HEK293T (cell line): ENCODE measurements around the gene OR2M2.

Source experiments
- CTCF ChIA-PET: fragments of 350-600 bp; formaldehyde crosslinking; extraction: SDS; loops from one replicate; lab custom pipeline; 2021; ENCODE audit warnings: antibody characterized with exemption, inconsistent platforms; lab: Yijun Ruan, JAX
- POLR2A ChIA-PET: fragments of 350-600 bp; formaldehyde crosslinking; extraction: SDS; loops from one replicate; lab custom pipeline; 2020; ENCODE audit warnings: antibody characterized with exemption, inconsistent platforms; lab: Yijun Ruan, JAX
- DNase-seq: peaks from one replicate; pipeline ENCODE4 v3.0.0; 2012; ENCODE audit warnings: mixed read lengths; ENCODE audit errors: extremely low spot score
- ARNT ChIP-seq: fragments of 450-650 bp; IDR thresholded peaks from 2 replicates; pipeline ENCODE4 v1.6.1; 2017; ENCODE audit warnings: mild to moderate bottlenecking
- BHLHE40 ChIP-seq: fragments of 450-650 bp; IDR thresholded peaks from 2 replicates; pipeline ENCODE4 v1.6.1; 2016; ENCODE audit warnings: mild to moderate bottlenecking, moderate library complexity, borderline replicate concordance
- CTBP1 ChIP-seq: fragments of 450-650 bp; IDR thresholded peaks from 2 replicates; pipeline ENCODE4 v1.6.1; 2016; ENCODE audit warnings: borderline replicate concordance
- ELF4 ChIP-seq: fragments of 450-650 bp; IDR thresholded peaks from 2 replicates; pipeline ENCODE4 v1.6.1; 2017; ENCODE audit warnings: antibody characterized with exemption
- FOXA1 ChIP-seq: fragments of 450-650 bp; IDR thresholded peaks from 2 replicates; pipeline ENCODE4 v1.6.1; 2016; ENCODE audit warnings: mild to moderate bottlenecking
- FOXK2 ChIP-seq: fragments of 450-650 bp; IDR thresholded peaks from 2 replicates; pipeline ENCODE4 v1.6.1; 2016; ENCODE audit warnings: mild to moderate bottlenecking
- FOXM1 ChIP-seq: fragments of 450-650 bp; IDR thresholded peaks from 2 replicates; pipeline ENCODE4 v1.6.1; 2017; ENCODE audit warnings: mild to moderate bottlenecking, borderline replicate concordance
- HDGF ChIP-seq: fragments of 450-650 bp; IDR thresholded peaks from 2 replicates; pipeline ENCODE4 v1.6.1; 2017; ENCODE audit warnings: antibody characterized with exemption, borderline replicate concordance
- L3MBTL2 ChIP-seq: fragments of 450-650 bp; conservative IDR thresholded peaks from 2 replicates; pipeline ENCODE4 v1.6.1; 2016; ENCODE audit warnings: mild to moderate bottlenecking
- LEF1 ChIP-seq: fragments of 450-650 bp; IDR thresholded peaks from 2 replicates; pipeline ENCODE4 v1.6.1; 2017; ENCODE audit warnings: mild to moderate bottlenecking, borderline replicate concordance
- NFRKB ChIP-seq: fragments of 450-650 bp; IDR thresholded peaks from 2 replicates; pipeline ENCODE4 v1.6.1; 2016; ENCODE audit warnings: mild to moderate bottlenecking, moderate library complexity
- SP1 ChIP-seq: fragments of 450-650 bp; IDR thresholded peaks from 2 replicates; pipeline ENCODE4 v1.6.1; 2017
- SUZ12 ChIP-seq: fragments of 450-650 bp; IDR thresholded peaks from 2 replicates; pipeline ENCODE4 v1.6.1; 2016; ENCODE audit warnings: mild to moderate bottlenecking
- TARDBP ChIP-seq: fragments of 450-650 bp; IDR thresholded peaks from 2 replicates; pipeline ENCODE4 v1.6.1; 2016
- ZNF384 ChIP-seq: fragments of 450-650 bp; IDR thresholded peaks from 2 replicates; pipeline ENCODE4 v1.6.1; 2016
- TF ChIP-seq, protein P1 (sequence below): fragments of 450-650 bp; IDR thresholded peaks from 2 replicates; pipeline ENCODE4 v1.6.1; 2016

Gene OR2M2, protein sequence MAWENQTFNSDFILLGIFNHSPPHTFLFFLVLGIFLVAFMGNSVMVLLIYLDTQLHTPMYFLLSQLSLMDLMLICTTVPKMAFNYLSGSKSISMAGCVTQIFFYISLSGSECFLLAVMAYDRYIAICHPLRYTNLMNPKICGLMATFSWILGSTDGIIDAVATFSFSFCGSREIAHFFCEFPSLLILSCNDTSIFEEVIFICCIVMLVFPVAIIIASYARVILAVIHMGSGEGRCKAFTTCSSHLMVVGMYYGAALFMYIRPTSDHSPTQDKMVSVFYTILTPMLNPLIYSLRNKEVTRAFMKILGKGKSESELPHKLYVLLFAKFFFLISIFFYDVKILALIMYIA

DNA sequence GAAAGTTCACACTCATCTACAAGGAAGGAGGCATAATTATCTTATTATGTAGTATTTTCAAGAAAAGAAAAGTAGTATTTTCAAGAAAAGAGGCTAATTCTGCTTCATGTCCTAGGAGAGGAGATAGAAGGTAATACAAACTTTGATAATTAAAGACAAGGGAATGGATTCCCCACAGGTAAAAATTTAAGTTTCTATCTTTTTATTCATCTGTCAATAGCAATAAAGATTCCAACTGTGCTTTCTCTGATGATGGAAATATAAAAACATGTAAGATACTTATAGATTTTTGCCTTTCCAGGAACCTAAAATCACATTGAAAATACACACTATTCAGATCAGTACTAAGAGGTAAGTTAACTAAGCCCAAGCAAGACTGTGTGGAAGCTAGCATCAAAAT is at the start of gene OR2M2:
OR2M2 (plus strand) TSS at position 301 of the 400 bp plus-strand sequence. CDS start 5,165 bp downstream, outside the sequence.
- no peak for DNase-seq
- ChIA-PET CTCF (no interaction called here), POLR2A (no interaction called here)
- TF ChIP-seq, protein P1, sequence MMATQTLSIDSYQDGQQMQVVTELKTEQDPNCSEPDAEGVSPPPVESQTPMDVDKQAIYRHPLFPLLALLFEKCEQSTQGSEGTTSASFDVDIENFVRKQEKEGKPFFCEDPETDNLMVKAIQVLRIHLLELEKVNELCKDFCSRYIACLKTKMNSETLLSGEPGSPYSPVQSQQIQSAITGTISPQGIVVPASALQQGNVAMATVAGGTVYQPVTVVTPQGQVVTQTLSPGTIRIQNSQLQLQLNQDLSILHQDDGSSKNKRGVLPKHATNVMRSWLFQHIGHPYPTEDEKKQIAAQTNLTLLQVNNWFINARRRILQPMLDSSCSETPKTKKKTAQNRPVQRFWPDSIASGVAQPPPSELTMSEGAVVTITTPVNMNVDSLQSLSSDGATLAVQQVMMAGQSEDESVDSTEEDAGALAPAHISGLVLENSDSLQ = no peak
- TF ChIP-seq ARNT (no peak), CTBP1 (no peak), NFRKB (no peak), FOXA1 (no peak), L3MBTL2 (no peak), FOXK2 (no peak), FOXM1 (no peak), ELF4 (no peak), HDGF (no peak), LEF1 (no peak), BHLHE40 (no peak)

DNA sequence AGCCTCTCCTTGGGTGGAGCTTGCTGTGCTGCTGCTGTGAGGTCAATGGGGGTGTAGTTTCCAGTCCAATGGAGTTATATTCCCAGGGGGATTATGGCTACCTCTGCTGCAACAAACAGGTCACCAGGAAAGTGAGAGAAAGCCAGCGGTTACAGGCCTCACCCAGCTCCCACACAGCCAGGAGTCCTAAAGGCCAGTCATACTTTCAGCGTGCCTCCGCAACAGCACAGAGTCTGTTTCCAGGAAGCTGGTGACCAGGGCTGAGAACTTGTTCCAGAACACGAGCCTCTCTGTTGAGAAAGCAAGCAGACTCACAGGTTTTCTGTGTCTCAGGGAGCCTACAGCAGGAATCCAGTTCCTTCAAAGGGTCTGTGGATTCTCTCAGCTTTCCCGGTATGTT is 47.0 kb upstream of the OR2M2 start:
- CTCF ChIA-PET = no interaction called here
- POLR2A ChIA-PET = no interaction called here
- DNase-seq = no peak
- TF ChIP-seq FOXM1 = no peak
- no peak for TF ChIP-seq L3MBTL2

DNA sequence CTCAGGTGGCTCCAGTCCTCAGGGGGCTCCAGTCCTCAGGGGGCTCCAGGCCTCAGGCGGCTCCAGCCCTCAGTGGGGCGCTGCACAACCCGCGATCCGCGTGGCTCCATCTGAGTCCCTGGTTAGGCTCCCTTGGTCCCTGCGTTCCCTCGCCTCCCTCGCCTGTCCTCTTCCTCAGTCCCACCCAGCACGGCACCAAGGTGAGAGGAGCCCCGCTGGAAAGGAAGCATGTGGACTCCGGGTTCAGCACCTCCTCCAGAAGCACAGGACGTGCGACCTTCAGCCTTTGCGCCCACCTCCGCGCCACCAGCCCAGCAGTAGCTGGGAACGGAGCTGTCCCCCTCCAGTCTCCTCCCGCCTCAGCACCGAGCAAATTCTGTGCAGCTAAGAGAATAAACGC is 37.8 kb upstream of the OR2M2 start:
- POLR2A ChIA-PET = no interaction called here
- CTCF ChIA-PET = no interaction called here
- no peak for DNase-seq
- TF ChIP-seq FOXK2 (no peak), SP1 (no peak), ARNT (no peak), FOXM1 (no peak), CTBP1 (no peak)

DNA sequence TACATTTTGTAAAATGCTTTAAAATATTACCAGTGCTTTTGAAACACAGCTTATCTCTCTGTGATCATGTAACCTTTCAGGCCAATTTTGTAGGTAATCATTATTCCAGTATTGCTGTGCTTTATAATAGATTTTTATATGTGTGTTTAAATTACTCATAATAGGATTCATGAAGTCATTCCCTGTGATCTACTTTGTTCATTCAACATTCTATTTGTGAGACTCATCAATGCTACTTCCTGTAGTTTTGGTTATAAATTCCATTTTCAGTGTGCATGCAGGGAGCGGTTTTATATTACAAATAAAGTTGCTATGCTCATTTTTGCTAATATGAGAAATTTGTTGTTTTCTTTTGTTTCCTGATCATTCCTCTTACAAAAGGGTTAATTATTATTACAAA is 33.8 kb upstream of the OR2M2 start:
- POLR2A ChIA-PET = no interaction called here
- no peak for DNase-seq
- TF ChIP-seq FOXK2 (no peak), TARDBP (no peak), FOXM1 (no peak), ZNF384 (no peak), CTBP1 (no peak), ELF4 (no peak), HDGF (no peak), LEF1 (no peak), BHLHE40 (no peak), SUZ12 (no peak), SP1 (no peak), FOXA1 (no peak), ARNT (no peak), NFRKB (no peak), L3MBTL2 (no peak)
- TF ChIP-seq, protein P1 = no peak
- CTCF ChIA-PET = no interaction called here

DNA sequence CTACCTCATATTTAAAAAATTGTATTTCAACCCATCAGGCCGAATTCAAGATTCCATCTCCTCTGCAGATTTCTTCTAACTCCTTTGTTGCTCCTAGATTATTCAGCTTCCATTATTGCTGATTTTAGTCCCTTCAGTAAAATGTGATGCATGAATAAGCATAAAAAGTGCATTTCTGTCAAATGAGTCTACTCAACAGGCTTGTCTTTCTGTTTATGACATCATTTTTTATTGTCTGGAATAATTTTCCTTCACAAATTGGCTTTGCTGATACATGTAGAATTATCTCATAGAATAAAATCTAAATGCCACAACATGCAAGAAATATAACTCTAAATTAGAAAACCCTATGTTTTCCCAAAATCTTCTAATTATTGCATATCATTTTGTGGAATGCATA is 31.3 kb upstream of the OR2M2 start:
- POLR2A ChIA-PET = no interaction called here
- CTCF ChIA-PET = no interaction called here
- no peak for DNase-seq

DNA sequence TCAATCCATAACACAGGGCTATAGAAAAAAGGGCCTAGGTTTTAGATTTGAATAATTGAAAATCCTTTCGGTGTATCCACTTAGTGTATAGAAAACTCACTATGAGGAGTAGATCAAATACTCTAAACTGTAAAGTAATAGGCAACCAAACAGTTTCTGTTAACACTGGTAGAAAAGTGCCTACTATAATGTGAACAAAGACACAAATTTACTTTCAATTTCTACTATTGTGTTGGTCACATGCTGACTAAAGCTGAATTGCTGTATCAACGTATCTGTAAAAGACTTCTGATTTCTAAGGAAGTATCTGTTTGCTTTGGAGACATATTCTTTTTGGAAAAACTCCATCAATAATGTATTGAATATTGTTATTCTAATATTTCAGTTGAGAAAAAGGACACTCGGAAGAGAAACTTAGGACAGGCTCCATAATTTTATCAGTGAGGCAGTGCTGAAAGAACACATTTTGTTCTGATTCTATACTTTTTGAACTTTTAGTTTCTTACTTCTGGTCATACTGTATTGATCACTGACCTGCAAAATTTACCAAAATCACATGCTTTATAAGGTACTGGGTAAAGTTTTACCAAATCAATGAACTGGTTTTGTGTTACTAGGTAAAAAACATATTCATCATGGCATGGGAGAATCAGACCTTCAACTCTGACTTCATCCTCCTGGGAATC is 30.0 kb upstream of the OR2M2 start, which contains the start of gene OR2M5:
OR2M5 (plus strand) TSS at position 636 of the 686 bp plus-strand sequence; CDS start at position 636, 0 bp downstream.
- ChIA-PET POLR2A (no interaction called here), CTCF (no interaction called here)
- TF ChIP-seq SUZ12 (no peak), FOXK2 (no peak), TARDBP (no peak), ARNT (no peak), SP1 (no peak), LEF1 (no peak), ELF4 (no peak), BHLHE40 (no peak), ZNF384 (no peak)
- TF ChIP-seq, protein P1 = no peak
- DNase-seq = no peak

More for the DNA sequence above, 31.3 kb upstream of the OR2M2 start:
- TF ChIP-seq ARNT = no peak
- no peak for TF ChIP-seq L3MBTL2
- TF ChIP-seq LEF1 = no peak
- TF ChIP-seq FOXM1 = no peak
- TF ChIP-seq FOXK2 = no peak
- TF ChIP-seq SP1 = no peak
- no peak for TF ChIP-seq HDGF
- TF ChIP-seq ZNF384 = no peak
- TF ChIP-seq NFRKB = no peak
- no peak for TF ChIP-seq BHLHE40
